Keratinocyte (primary cell): ENCODE data around the gene DOCK1. TPM values are rescaled to one million over a fixed set of nuclear protein-coding genes. Genes with fewer than 3 reads are reported as not detected.

Experiments
- DNase-seq: peaks from one replicate; pipeline ENCODE4 v3.0.0-alpha.2; 2011; ENCODE audit warnings: low read depth, missing footprints, low spot score
- FAIRE-seq: peaks from 2 replicates; lab custom pipeline; 2011; peaks lifted over from hg19 to GRCh38; lab: Jason Lieb, UNC
- H2AFZ ChIP-seq: 2 replicates; pipeline ENCODE4 v1.6.0; 2012; ENCODE audit warnings: low read length, control low read depth, inconsistent platforms; ENCODE audit not compliant: control insufficient read depth
- H3K27ac ChIP-seq: 2 replicates; pipeline ENCODE4 v1.5.1; 2011; ENCODE audit warnings: low read length; ENCODE audit not compliant: control insufficient read depth, insufficient read depth
- H3K27me3 ChIP-seq: 3 replicates; pipeline ENCODE4 v1.6.0; 2011; ENCODE audit warnings: low read length; ENCODE audit not compliant: control insufficient read depth, insufficient read depth; ENCODE audit errors: extremely low read depth
- H3K36me3 ChIP-seq, 2 experiments: 2 replicates in 1 of 2; 3 replicates in 1 of 2; pipeline ENCODE4 v1.5.1; 2011; ENCODE audit warnings: low read length in 2 of 2, mild to moderate bottlenecking in 1 of 2; ENCODE audit not compliant: control insufficient read depth in 2 of 2, insufficient read depth in 2 of 2; ENCODE audit errors: extremely low read depth in 1 of 2
- H3K4me1 ChIP-seq: 3 replicates; pipeline ENCODE4 v1.5.1; 2011; ENCODE audit warnings: low read length; ENCODE audit not compliant: control insufficient read depth, insufficient read depth; ENCODE audit errors: extremely low read depth
- H3K4me2 ChIP-seq: 3 replicates; pipeline ENCODE4 v1.6.0; 2011; ENCODE audit warnings: low read depth, low read length; ENCODE audit not compliant: control insufficient read depth, insufficient read depth; ENCODE audit errors: extremely low read depth
- H3K4me3 ChIP-seq, 3 experiments: fragments of 200-600 bp in 1 of 3; sonication (generic) in 1 of 3; 2 replicates in 2 of 3; 3 replicates in 1 of 3; pipeline ENCODE4 v1.5.1; 2011 to 2016; ENCODE audit warnings: low read length in 3 of 3, mild to moderate bottlenecking in 3 of 3, control low read depth in 2 of 3, inconsistent platforms in 1 of 3, low read depth in 1 of 3, mixed read lengths in 1 of 3, mixed run types in 1 of 3, moderate library complexity in 1 of 3; ENCODE audit not compliant: control insufficient read depth in 2 of 3, insufficient read depth in 2 of 3; ENCODE audit errors: extremely low read depth in 1 of 3
- H3K79me2 ChIP-seq: 2 replicates; pipeline ENCODE4 v1.6.0; 2012; ENCODE audit warnings: low read length; ENCODE audit not compliant: control insufficient read depth, insufficient read depth
- H3K9ac ChIP-seq: 3 replicates; pipeline ENCODE4 v1.6.0; 2011; ENCODE audit warnings: low read length; ENCODE audit not compliant: control insufficient read depth, insufficient read depth; ENCODE audit errors: extremely low read depth
- H3K9me1 ChIP-seq: 3 replicates; pipeline ENCODE4 v1.6.0; 2011; ENCODE audit warnings: low read length; ENCODE audit not compliant: control insufficient read depth, insufficient read depth; ENCODE audit errors: extremely low read depth
- H3K9me3 ChIP-seq: 2 replicates; pipeline ENCODE4 v1.5.1; 2012; ENCODE audit warnings: low read depth, low read length; ENCODE audit not compliant: control insufficient read depth
- H4K20me1 ChIP-seq: 3 replicates; pipeline ENCODE4 v1.6.0; 2011; ENCODE audit warnings: low read length; ENCODE audit not compliant: control insufficient read depth, insufficient read depth; ENCODE audit errors: extremely low read depth
- EZH2 ChIP-seq: IDR thresholded peaks from one replicate; pipeline ENCODE4 v1.6.1; 2012; ENCODE audit warnings: inconsistent platforms, mild to moderate bottlenecking, low read length, moderate library complexity
- dilution Hi-C: fragments of 300-500 bp; cut with MboI; formaldehyde crosslinking; loops from one replicate; pipeline ENCODE4 v1.7.0; 2020; ENCODE audit warnings: low sequenced_read_pairs; ENCODE audit not compliant: extremely low pct_ligation_motif_present
- polyA plus RNA-seq, 5 experiments: library from polyadenylated mRNA; depleted of rRNA in 3 of 5; stranded (reverse) in 3 of 5; stranded (forward) in 1 of 5; unstranded in 1 of 5; fragments of >200 nt; gene quantifications; 1 replicate in 1 of 5; 2 replicates in 3 of 5; 3 replicates in 1 of 5; pipeline versions ENCODE4 v1.2.1 to v1.2.3, GENCODE V29; 2011 to 2012; ENCODE audit warnings: missing spikeins in 2 of 5, low read depth in 1 of 5, low replicate concordance in 1 of 5
- TF ChIP-seq, protein P1 (sequence below), 3 experiments: IDR thresholded peaks in 1 of 3; conservative IDR thresholded peaks in 1 of 3; optimal IDR thresholded peaks in 1 of 3; 2 replicates in 2 of 3; 3 replicates in 1 of 3; pipeline versions ENCODE3 to v1.5.1; 2011; ENCODE audit warnings: low read length in 3 of 3, mild to moderate bottlenecking in 3 of 3, moderate library complexity in 2 of 3, control low read depth in 1 of 3, inconsistent platforms in 1 of 3; ENCODE audit not compliant: insufficient read depth in 2 of 3; ENCODE audit errors: extremely low read depth in 1 of 3

DOCK1 gene
- polyA plus RNA-seq, 1 donor (not counting 4 experiments of a cell fraction or from before 2014, with no cell fraction given): 15.7 TPM

DNA sequence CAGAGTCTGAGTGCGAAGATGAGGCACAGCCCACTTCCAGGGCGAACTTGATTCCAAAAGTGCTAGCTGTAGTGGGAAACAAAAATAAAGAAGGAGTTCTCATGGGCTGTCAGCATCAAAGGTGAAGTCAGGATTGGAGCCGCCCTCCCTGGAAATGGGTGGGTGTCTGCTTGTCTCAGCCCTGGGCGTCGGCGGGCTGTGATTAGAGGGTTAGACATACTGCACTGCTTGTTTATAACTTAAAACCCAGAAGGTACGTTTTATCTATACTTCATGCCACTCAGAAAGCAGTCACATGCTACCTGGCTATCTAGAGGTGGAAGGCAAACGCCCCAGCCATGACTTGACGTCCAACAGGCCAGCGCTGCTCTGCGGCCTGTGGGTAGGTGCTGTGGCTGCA lies 535.1 kb downstream of the DOCK1 start:
- H3K27ac ChIP-seq: no peak overlapping the region
- dilution Hi-C loops: no loop called here
- no peaks in the 10 kb centered on the region for H3K4me1 ChIP-seq
- no peak for TF ChIP-seq EZH2
- no peak overlapping the region for H3K9ac ChIP-seq
- no peaks in the 10 kb centered on the region for H3K9me1 ChIP-seq
- peaks cover 3 to 9% of the 10 kb centered on the region in 2 experiments for H3K36me3 ChIP-seq
- no peak overlapping the region for H3K4me2 ChIP-seq
- H3K79me2 ChIP-seq: no peaks in the 10 kb centered on the region
- H3K27me3 ChIP-seq: no peaks in the 10 kb centered on the region
- DNase-seq (no peak), FAIRE-seq (no peak)
- no peaks in the 10 kb centered on the region for H3K9me3 ChIP-seq
- no peaks in the 10 kb centered on the region for H4K20me1 ChIP-seq
- no peak overlapping the region for H2AFZ ChIP-seq
- H3K4me3 ChIP-seq: no peak overlapping the region

DNA sequence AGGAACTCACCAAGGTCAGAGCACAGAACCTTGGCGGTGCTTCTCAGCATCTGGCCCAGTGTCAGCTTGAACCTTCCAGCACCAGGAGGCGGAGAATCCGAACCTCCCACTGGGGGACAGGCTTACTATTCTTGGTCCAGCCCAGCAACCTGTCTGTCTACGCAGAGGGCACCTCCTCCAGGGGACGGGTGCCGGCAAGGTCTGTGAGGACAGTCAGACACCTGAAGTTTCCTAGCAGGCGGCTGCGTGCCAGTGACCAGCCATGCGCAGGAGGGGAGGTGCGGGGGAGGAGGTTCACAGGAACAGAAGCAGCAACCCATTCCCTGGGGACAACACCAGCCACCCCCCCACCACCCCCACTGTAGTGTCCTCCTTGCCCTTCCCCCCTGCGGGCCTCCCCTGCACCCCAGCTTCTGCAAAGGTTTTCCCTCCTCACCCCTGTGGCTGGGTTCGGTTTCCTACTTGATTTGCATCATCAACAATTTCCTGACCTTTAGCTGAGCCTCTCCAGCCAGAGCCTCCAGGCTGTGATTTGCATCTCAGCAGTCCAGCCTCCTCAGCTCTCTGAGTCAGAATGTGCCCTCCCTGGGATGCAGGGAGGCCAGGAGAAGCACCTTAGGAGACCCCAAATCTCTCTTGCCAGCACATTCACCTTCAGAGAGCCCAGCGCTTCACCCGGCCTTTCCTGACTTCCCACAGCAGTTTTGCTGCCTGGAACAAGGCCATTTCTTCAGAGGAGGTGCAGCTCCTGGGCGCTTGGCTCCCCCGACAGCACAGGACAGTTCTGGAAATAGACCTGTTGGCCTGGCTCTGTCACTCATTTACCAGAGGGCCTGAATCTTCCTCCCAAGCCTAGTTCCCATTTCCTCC lies 536.4 kb downstream of the DOCK1 start:
- peaks cover 3 to 11% of the 10 kb centered on the region in 2 experiments for H3K36me3 ChIP-seq
- no peak for FAIRE-seq
- no peak overlapping the region for H3K9ac ChIP-seq
- no peak overlapping the region for H3K27ac ChIP-seq
- TF ChIP-seq, protein P1, sequence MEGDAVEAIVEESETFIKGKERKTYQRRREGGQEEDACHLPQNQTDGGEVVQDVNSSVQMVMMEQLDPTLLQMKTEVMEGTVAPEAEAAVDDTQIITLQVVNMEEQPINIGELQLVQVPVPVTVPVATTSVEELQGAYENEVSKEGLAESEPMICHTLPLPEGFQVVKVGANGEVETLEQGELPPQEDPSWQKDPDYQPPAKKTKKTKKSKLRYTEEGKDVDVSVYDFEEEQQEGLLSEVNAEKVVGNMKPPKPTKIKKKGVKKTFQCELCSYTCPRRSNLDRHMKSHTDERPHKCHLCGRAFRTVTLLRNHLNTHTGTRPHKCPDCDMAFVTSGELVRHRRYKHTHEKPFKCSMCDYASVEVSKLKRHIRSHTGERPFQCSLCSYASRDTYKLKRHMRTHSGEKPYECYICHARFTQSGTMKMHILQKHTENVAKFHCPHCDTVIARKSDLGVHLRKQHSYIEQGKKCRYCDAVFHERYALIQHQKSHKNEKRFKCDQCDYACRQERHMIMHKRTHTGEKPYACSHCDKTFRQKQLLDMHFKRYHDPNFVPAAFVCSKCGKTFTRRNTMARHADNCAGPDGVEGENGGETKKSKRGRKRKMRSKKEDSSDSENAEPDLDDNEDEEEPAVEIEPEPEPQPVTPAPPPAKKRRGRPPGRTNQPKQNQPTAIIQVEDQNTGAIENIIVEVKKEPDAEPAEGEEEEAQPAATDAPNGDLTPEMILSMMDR (optimal IDR thresholded peaks at IDR 0.05 in 1 of 3, IDR thresholded peaks at IDR 0.05 in 1 of 3, conservative IDR thresholded peaks at IDR 0.05 in 1 of 3; ENCODE audit: extremely low read depth in 1 of 3, insufficient read depth in 2 of 3, low read length in 3 of 3): no peak
- TF ChIP-seq EZH2: no peak
- H3K4me1 ChIP-seq: no peaks in the 10 kb centered on the region
- no peaks in the 10 kb centered on the region for H4K20me1 ChIP-seq
- H3K4me2 ChIP-seq: no peak overlapping the region
- H2AFZ ChIP-seq: no peak overlapping the region
- H3K79me2 ChIP-seq: no peaks in the 10 kb centered on the region
- H3K9me3 ChIP-seq: no peaks in the 10 kb centered on the region
- no peaks in the 10 kb centered on the region for H3K9me1 ChIP-seq
- no peak overlapping the region for H3K4me3 ChIP-seq
- no peak for DNase-seq
- H3K27me3 ChIP-seq: no peaks in the 10 kb centered on the region
- dilution Hi-C loops: no loop called here
